Adrenal gland (tissue), 5 donors: Measurements from ENCODE around the gene COPZ2.

Experiments used
- CTCF ChIP-seq, 6 experiments: fragments of 450-650 bp in 4 of 6; fragments of 200-600 bp in 2 of 6; sonication (generic) in 1 of 6; IDR thresholded peaks; 1 replicate in 5 of 6; 2 replicates in 1 of 6; pipeline versions ENCODE4 v1.5.1 to v1.8.0; 2016 to 2021; ENCODE audit warnings: antibody characterized with exemption in 6 of 6, mild to moderate bottlenecking in 2 of 6, moderate library complexity in 1 of 6
- POLR2A ChIP-seq, 2 donors: fragments of 450-650 bp; IDR thresholded peaks; one replicate each; pipeline ENCODE4 v1.6.1; 2017; ENCODE audit warnings: antibody characterized with exemption in 2 of 2, mild to moderate bottlenecking in 2 of 2, moderate library complexity in 1 of 2
- donor health status: DM: no; HTN: no; CAD: no.

- TF ChIP-seq POLR2A (IDR thresholded peaks at IDR 0.05) (no peak), CTCF (IDR thresholded peaks at IDR 0.05) (no peak)
Measured at GRCh38 chr17:47983492-47984223, 53.9 kb downstream of the COPZ2 start.
